ENCODE results near the gene ETFB. TPM values are rescaled to one million over a fixed set of nuclear protein-coding genes. Genes with fewer than 3 reads are reported as not detected.
"Not testable (repeated sequence)": the region's sequence is repeated elsewhere in the genome, so short reads cannot be mapped to it uniquely, and the experiment has no call there.

Gene ETFB
- total and polyA plus RNA-seq, 4 donors: 129 to 713 (median 467) TPM

- no peak for TF ChIP-seq SP1 (IDR thresholded peaks at IDR 0.05)
Observed at GRCh38 chr19:51402117-51402516, 35.9 kb upstream of the ETFB start (continued).

- not testable (repeated sequence) for H3K27me3 ChIP-seq (ENCODE audit: control insufficient read depth in 4 of 4, insufficient read depth in 4 of 4, low read length in 3 of 4); H3K27ac ChIP-seq (ENCODE audit: low read depth in 1 of 2, low read length in 2 of 2); DNase-seq (ENCODE audit: low spot score); H3K4me1 ChIP-seq (ENCODE audit: control insufficient read depth in 4 of 4, insufficient read depth in 4 of 4, low read length in 3 of 4); H3K9ac ChIP-seq (ENCODE audit: low read depth in 1 of 2, low read length in 2 of 2); H3K36me3 ChIP-seq (ENCODE audit: control insufficient read depth in 4 of 4, insufficient read depth in 3 of 4, low read depth in 1 of 4, low read length in 3 of 4); H3K4me3 ChIP-seq (ENCODE audit: low read depth in 1 of 3, low read length in 3 of 3)
- 83% methylated on average over 7 of the region's 7 CpGs for WGBS
- H3K9me3 ChIP-seq (ENCODE audit: control insufficient read depth in 4 of 4, low read length in 3 of 4): peaks cover 0 to 12% (median 6%) of the 10 kb centered on the region in 4 donors
Observed at GRCh38 chr19:51399936-51400335, 33.7 kb upstream of the ETFB start.

GRCh38 chr19:51399231-51399630, 33.0 kb upstream of the ETFB start:
- 93% methylated on average over 5 of the region's 5 CpGs for WGBS
- no peak for DNase-seq (ENCODE audit: low spot score)
- TF ChIP-seq SP1 (IDR thresholded peaks at IDR 0.05) (no peak), YY1 (IDR thresholded peaks at IDR 0.05) (no peak), REST (IDR thresholded peaks at IDR 0.05) (no peak), FOXA1 (IDR thresholded peaks at IDR 0.05) (no peak), ATF3 (IDR thresholded peaks at IDR 0.05) (no peak), JUND (IDR thresholded peaks at IDR 0.05) (no peak), HNF4A (conservative IDR thresholded peaks at IDR 0.05) (no peak), CTCF (IDR thresholded peaks at IDR 0.05; ENCODE audit: low read depth, low read length, missing input control) (no peak)
- no peak overlapping the region for H3K4me3 ChIP-seq (ENCODE audit: low read depth in 1 of 3, low read length in 3 of 3)
- peaks cover 0 to 12% (median 6%) of the 10 kb centered on the region in 4 donors for H3K9me3 ChIP-seq (ENCODE audit: control insufficient read depth in 4 of 4, low read length in 3 of 4)
- H3K27me3 ChIP-seq (ENCODE audit: control insufficient read depth in 4 of 4, insufficient read depth in 4 of 4, low read length in 3 of 4): no peaks in the 10 kb centered on the region
- no peak overlapping the region for H3K27ac ChIP-seq (ENCODE audit: low read depth in 1 of 2, low read length in 2 of 2)
- no peak overlapping the region for H3K9ac ChIP-seq (ENCODE audit: low read depth in 1 of 2, low read length in 2 of 2)
- H3K36me3 ChIP-seq (ENCODE audit: control insufficient read depth in 4 of 4, insufficient read depth in 3 of 4, low read depth in 1 of 4, low read length in 3 of 4): no peaks in the 10 kb centered on the region
- peaks cover 2 to 5% (median 4%) of the 10 kb centered on the region in 4 donors for H3K4me1 ChIP-seq (ENCODE audit: control insufficient read depth in 4 of 4, insufficient read depth in 4 of 4, low read length in 3 of 4)

- H3K9ac ChIP-seq (ENCODE audit: low read depth in 1 of 2, low read length in 2 of 2): no peak overlapping the region
- DNase-seq (ENCODE audit: low spot score): no peak
- WGBS: 44% methylated on average over 7 of the region's 7 CpGs
- TF ChIP-seq MAX (IDR thresholded peaks at IDR 0.05): no peak
- TF ChIP-seq YY1 (IDR thresholded peaks at IDR 0.05): no peak
- TF ChIP-seq REST (IDR thresholded peaks at IDR 0.05): no peak
- no peak for TF ChIP-seq FOXA1 (IDR thresholded peaks at IDR 0.05)
- peak; percentile 39 for TF ChIP-seq CTCF (IDR thresholded peaks at IDR 0.05; ENCODE audit: low read depth, low read length, missing input control)
- no peak for TF ChIP-seq RXRA (IDR thresholded peaks at IDR 0.05)
- no peak for TF ChIP-seq EGR1 (IDR thresholded peaks at IDR 0.05; ENCODE audit: low read depth in 2 of 2)
- TF ChIP-seq FOXA2 (IDR thresholded peaks at IDR 0.05): no peak
Observed at GRCh38 chr19:51398096-51398704, 32.0 kb upstream of the ETFB start.

More at GRCh38 chr19:51398096-51398704, 32.0 kb upstream of the ETFB start:
- Histone ChIP-seq H3K9me3 (ENCODE audit: control insufficient read depth in 4 of 4, low read length in 3 of 4) (peaks cover 0 to 12% (median 5%) of the 10 kb centered on the region in 4 donors), H3K36me3 (ENCODE audit: control insufficient read depth in 4 of 4, insufficient read depth in 3 of 4, low read depth in 1 of 4, low read length in 3 of 4) (no peaks in the 10 kb centered on the region), H3K27ac (ENCODE audit: low read depth in 1 of 2, low read length in 2 of 2) (no peak overlapping the region), H3K4me1 (ENCODE audit: control insufficient read depth in 4 of 4, insufficient read depth in 4 of 4, low read length in 3 of 4) (peaks cover 2 to 8% (median 5%) of the 10 kb centered on the region in 4 donors), H3K4me3 (ENCODE audit: low read depth in 1 of 3, low read length in 3 of 3) (no peak overlapping the region), H3K27me3 (ENCODE audit: control insufficient read depth in 4 of 4, insufficient read depth in 4 of 4, low read length in 3 of 4) (no peaks in the 10 kb centered on the region)

All from liver (tissue), 9 donors.